Smooth muscle cell (in vitro differentiated cells): ENCODE results near the gene TNFRSF25. TPM values are rescaled to one million over a fixed set of nuclear protein-coding genes. Genes with fewer than 3 reads are reported as not detected.

Source experiments
- DNase-seq: peaks from one replicate; lab custom pipeline; 2025; ENCODE audit not compliant: unreplicated experiment; lab: John Stamatoyannopoulos, UW
- H2AFZ ChIP-seq: fragments of 200-600 bp; sonication (generic); 2 replicates; pipeline ENCODE4 v1.6.0; 2016; ENCODE audit warnings: antibody characterized with exemption, low read depth, mild to moderate bottlenecking
- H3F3A ChIP-seq: fragments of 200-600 bp; sonication (generic); 2 replicates; pipeline ENCODE4 v1.6.0; 2017; ENCODE audit warnings: antibody characterized with exemption, low read depth
- H3K27ac ChIP-seq: fragments of 200-600 bp; sonication (generic); 2 replicates; pipeline ENCODE4 v1.5.1; 2016; ENCODE audit warnings: low read depth, mild to moderate bottlenecking
- H3K27me3 ChIP-seq: fragments of 200-600 bp; sonication (generic); 2 replicates; pipeline ENCODE4 v1.6.1; 2016; ENCODE audit warnings: low read depth, mild to moderate bottlenecking
- H3K36me3 ChIP-seq: fragments of 200-600 bp; sonication (generic); 2 replicates; pipeline ENCODE4 v1.5.1; 2016; ENCODE audit warnings: low read depth
- H3K4me1 ChIP-seq: fragments of 200-600 bp; sonication (generic); 2 replicates; pipeline ENCODE4 v1.5.1; 2016; ENCODE audit warnings: low read depth
- H3K4me2 ChIP-seq: fragments of 200-600 bp; sonication (generic); 2 replicates; pipeline ENCODE4 v1.6.0; 2016; ENCODE audit warnings: mild to moderate bottlenecking
- H3K4me3 ChIP-seq: fragments of 200-600 bp; sonication (generic); 2 replicates; pipeline ENCODE4 v1.5.1; 2016; ENCODE audit warnings: mild to moderate bottlenecking
- H3K79me2 ChIP-seq: fragments of 200-600 bp; sonication (generic); 2 replicates; pipeline ENCODE4 v1.6.0; 2016; ENCODE audit warnings: low read depth, mild to moderate bottlenecking
- H3K9ac ChIP-seq: fragments of 200-600 bp; sonication (generic); 2 replicates; pipeline ENCODE4 v1.6.0; 2016; ENCODE audit warnings: low read depth
- H3K9me3 ChIP-seq: fragments of 200-600 bp; sonication (generic); replicated peaks from 2 replicates; pipeline ENCODE4 v1.5.1; 2016; ENCODE audit warnings: low read depth
- H4K20me1 ChIP-seq: fragments of 200-600 bp; sonication (generic); 2 replicates; pipeline ENCODE4 v1.6.0; 2016; ENCODE audit warnings: low read depth
- CTCF ChIP-seq: fragments of 200-600 bp; sonication (generic); IDR thresholded peaks from 2 replicates; pipeline ENCODE4 v1.5.1; 2017; ENCODE audit warnings: borderline replicate concordance, mild to moderate bottlenecking, antibody characterized with exemption; ENCODE audit not compliant: insufficient read depth, poor library complexity, severe bottlenecking
- WGBS: methylation state at CpG from one replicate; pipeline ENCODE4 v1.1.7; 2016; ENCODE audit warnings: low lambda C conversion rate; 5-methylcytosine and 5-hydroxymethylcytosine counted together
- polyA plus RNA-seq: library from polyadenylated mRNA; unstranded; fragments of >200 nt; fragmentation: Nextera tagmentation; extraction: Ambion mirVana; gene quantifications from 2 replicates; pipeline ENCODE4 v1.2.1, GENCODE V29; 2016
- total RNA-seq: library from RNA; depleted of rRNA; stranded (reverse); fragments of >200 nt; gene quantifications from 2 replicates; pipeline ENCODE4 v1.2.3, GENCODE V29; 2014

Gene TNFRSF25
- total and polyA plus RNA-seq, 2 experiments from 2014 or later, result 10.1 to 19.8 TPM

GRCh38 chr1:6477039-6477820, 11.3 kb upstream of the TNFRSF25 start:
- no peak for TF ChIP-seq CTCF
- Histone ChIP-seq H3K27me3 (no peaks in the 10 kb centered on the region), H3K27ac (no peak overlapping the region), H3K4me3 (no peak overlapping the region), H2AFZ (no peak overlapping the region), H3K4me2 (no peak overlapping the region), H3K79me2 (no peaks in the 10 kb centered on the region), H3K36me3 (no peaks in the 10 kb centered on the region), H3F3A (no peaks in the 10 kb centered on the region), H3K9me3 (no peaks in the 10 kb centered on the region), H3K9ac (no peak overlapping the region), H4K20me1 (peaks cover 68% of the 10 kb centered on the region), H3K4me1 (no peaks in the 10 kb centered on the region)
- WGBS, result 92% methylated on average over 24 of the region's 24 CpGs
- DNase-seq, result no peak

DNA sequence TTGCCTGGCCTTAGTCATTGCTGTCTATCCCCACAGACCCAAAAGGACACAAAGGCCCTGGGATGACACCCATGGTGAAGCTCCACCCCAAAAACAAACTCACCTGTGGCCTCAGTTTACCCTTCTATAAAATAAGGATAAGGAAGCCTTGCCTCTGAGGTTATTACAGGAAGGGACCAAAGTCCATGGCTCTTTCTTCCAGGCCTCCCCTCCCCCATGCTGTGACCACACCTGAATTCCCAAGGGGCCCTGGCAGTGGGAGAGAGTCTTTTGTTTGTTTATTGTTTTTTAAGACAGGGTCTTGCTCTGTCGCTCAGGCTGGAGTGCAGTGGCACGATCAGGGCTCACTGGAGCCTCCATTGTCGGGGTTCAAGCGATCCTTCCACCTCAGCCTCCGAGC, 10.5 kb upstream of the TNFRSF25 start:
- no peak overlapping the region for H3K4me2 ChIP-seq
- peaks cover 69% of the 10 kb centered on the region for H4K20me1 ChIP-seq
- DNase-seq, result no peak
- no peaks in the 10 kb centered on the region for H3K27me3 ChIP-seq
- H3K27ac ChIP-seq, result no peak overlapping the region
- WGBS, result 91% methylated on average over 5 of the region's 5 CpGs
- no peak overlapping the region for H2AFZ ChIP-seq
- no peaks in the 10 kb centered on the region for H3K4me1 ChIP-seq
- no peak overlapping the region for H3K9ac ChIP-seq
- no peaks in the 10 kb centered on the region for H3K79me2 ChIP-seq
- H3F3A ChIP-seq, result no peaks in the 10 kb centered on the region
- H3K36me3 ChIP-seq, result no peaks in the 10 kb centered on the region
- no peaks in the 10 kb centered on the region for H3K9me3 ChIP-seq
- H3K4me3 ChIP-seq, result no peak overlapping the region
- no peak for TF ChIP-seq CTCF

DNA sequence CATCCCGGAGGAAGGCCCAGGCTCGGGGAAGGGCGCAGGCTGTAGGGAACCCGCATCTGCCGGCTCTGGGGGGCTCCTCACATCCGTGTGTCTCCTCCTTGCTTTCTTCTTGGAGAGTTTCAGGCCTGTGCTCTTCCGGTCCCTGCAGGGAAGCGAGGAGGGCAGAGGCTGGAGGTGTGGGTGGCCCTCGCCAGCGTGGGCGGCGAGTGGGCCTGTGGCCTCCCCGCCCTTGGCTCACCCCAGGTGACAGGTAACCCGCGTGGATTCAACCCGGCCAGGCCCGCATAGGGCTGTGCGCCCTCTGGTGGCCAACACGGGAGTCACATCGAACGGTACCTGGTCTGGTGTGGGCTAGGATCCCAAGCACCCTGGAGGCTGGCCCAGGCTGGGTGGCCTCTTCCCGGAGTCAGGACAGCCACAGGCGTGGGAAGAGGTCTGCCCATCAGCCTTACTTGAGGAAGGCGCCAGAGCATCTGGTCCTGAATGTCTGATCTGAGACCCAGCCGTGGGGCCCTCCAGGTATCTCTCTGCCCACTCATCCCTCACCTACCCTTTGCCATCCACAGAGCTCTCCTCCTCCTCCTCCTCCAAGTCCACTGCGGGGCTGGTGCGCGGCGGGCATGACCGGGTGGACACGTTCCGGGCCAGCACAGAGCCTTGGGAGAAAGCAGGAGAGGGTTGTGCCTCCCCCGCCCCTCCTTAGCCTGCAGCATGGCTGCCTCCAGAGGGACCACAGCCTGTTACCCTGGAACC, 9.6 kb upstream of the TNFRSF25 start:
- Histone ChIP-seq H3K36me3 (no peaks in the 10 kb centered on the region), H3K9me3 (no peaks in the 10 kb centered on the region), H3K4me3 (no peak overlapping the region), H3K4me2 (no peak overlapping the region), H3K79me2 (no peaks in the 10 kb centered on the region), H3K27me3 (no peaks in the 10 kb centered on the region), H3K4me1 (no peaks in the 10 kb centered on the region), H3F3A (no peaks in the 10 kb centered on the region), H4K20me1 (peaks cover 69% of the 10 kb centered on the region), H3K9ac (no peak overlapping the region), H2AFZ (no peak overlapping the region), H3K27ac (no peak overlapping the region)
- WGBS, result 47% methylated on average over 33 of the region's 33 CpGs
- TF ChIP-seq CTCF, result peak; percentile 90
- DNase-seq, result peak; percentile 12
